GM21423 (cell line): Measurements from ENCODE around the gene SPACA5.
"Not testable (repeated sequence)": the region's sequence is repeated elsewhere in the genome, so short reads cannot be mapped to it uniquely, and the experiment has no call there.

Source experiments
- ATAC-seq: cut with Tn5 transposase; IDR thresholded peaks from one replicate; pipeline ENCODE4 v1.9.1; 2021; ENCODE audit warnings: mild to moderate bottlenecking, moderate library complexity; ENCODE audit not compliant: unreplicated experiment

SPACA5 gene

DNA sequence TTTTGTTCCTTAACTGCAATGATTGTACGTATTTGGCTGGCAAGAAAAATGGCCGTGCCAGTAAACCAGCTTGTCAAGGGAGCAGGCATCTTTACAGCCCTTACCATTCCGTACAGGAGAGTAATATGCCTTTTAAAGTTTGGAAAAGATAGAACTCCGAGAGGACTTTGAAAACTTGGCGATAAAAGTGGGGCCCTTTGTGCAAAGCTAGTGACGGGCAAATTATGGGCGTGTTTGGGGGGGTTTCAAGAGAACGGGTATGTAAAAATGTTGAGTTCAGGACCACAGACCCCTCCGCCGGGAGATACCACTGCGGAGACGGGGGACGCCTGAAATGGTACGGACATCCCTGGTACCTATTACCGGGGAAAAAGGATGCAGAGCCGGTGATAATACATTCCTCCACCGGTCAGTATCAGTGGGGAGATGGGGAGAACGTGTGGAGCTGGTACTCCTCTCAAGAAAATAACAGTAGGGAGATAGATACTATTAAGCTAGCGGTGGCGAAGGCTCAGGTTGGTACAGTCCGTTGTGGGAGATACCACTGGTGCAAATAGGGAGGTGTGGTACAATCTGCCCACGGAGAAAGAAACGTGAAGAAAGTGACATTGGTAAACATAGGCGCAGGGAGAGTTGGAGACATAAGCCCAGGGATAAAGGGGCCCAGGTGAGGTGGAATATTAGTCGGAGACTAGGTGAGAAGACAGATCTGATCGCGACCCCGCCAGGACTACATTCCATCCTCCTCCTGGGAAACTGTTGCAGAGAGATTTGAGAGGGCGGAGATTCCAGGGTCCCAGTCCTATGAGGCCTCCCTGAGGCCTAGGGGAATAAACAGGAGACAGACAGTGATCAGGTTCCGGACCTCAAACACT lies 14.5 kb downstream of the SPACA5 start:
- ATAC-seq: no peak

GRCh38 chrX:48022100-48022499 lies 15.3 kb downstream of the SPACA5 start:
- no peak for ATAC-seq

DNA sequence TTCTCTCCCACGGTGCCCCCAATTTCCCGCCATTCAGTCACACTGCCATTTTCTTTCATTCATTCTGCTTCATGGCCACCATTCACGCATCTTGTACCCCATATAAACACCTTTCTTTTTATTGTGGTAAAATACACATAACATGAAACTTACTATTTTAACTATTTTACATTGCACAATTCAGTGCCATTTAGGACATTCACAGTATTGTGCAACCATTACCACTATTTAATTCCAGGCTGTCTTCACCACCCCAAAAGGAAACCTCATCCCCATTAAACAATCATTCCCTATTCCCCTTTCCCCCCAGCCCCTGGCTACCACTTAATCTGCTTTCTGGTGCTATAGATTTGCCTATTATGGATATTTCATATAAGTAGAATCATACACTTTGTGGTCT lies 15.9 kb downstream of the SPACA5 start:
- no peak for ATAC-seq

- ATAC-seq: no peak
Measured at GRCh38 chrX:48025561-48025960, 18.8 kb downstream of the SPACA5 start.

GRCh38 chrX:48027545-48027944 lies 20.8 kb downstream of the SPACA5 start:
- ATAC-seq: not testable (repeated sequence)

- no peak for ATAC-seq
Measured at GRCh38 chrX:48028091-48028490, 21.3 kb downstream of the SPACA5 start.

DNA sequence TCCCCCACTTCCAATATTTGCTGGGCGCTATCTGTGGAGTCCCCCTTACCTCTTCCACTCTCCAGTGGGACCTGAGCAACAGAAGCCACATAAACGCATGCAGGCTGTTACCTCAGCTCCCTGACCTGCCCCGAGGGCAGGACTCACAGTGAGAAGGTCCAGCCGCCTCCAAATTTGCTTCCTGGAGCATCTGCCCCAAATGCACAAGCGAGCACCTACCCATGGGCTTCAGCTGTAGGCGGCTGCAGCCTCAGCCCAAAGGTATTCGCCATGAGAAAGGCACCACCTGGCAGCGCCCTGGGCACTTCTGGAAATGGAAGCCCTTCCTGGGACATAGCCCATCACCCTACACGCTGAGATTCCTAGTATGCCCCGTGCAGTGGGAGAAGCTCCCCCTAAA lies 23.4 kb downstream of the SPACA5 start:
- no peak for ATAC-seq

- not testable (repeated sequence) for ATAC-seq
Measured at GRCh38 chrX:48030641-48031173, 23.9 kb downstream of the SPACA5 start.

DNA sequence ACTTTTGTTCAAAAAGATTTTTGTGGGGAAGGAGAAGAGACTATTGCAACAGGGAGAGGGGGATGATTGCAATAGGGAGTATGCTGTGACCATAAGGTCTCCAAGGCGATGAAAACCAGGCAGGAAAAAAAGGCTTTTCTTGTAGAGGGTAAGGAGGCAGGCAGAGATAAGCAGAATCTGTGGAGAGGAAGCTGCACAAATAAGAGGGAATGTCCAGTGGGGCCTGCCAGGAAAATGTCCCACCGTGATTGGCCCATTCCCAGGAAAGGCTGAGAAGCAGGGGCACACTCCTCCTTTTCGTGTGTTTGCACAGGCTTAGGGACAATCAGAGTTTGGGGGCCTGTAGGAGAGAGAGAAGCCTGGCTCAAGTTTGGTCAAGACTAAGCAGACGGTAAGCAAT lies 29.1 kb downstream of the SPACA5 start:
- no peak for ATAC-seq

GRCh38 chrX:48043056-48043455 lies 36.3 kb downstream of the SPACA5 start:
- ATAC-seq: no peak

DNA sequence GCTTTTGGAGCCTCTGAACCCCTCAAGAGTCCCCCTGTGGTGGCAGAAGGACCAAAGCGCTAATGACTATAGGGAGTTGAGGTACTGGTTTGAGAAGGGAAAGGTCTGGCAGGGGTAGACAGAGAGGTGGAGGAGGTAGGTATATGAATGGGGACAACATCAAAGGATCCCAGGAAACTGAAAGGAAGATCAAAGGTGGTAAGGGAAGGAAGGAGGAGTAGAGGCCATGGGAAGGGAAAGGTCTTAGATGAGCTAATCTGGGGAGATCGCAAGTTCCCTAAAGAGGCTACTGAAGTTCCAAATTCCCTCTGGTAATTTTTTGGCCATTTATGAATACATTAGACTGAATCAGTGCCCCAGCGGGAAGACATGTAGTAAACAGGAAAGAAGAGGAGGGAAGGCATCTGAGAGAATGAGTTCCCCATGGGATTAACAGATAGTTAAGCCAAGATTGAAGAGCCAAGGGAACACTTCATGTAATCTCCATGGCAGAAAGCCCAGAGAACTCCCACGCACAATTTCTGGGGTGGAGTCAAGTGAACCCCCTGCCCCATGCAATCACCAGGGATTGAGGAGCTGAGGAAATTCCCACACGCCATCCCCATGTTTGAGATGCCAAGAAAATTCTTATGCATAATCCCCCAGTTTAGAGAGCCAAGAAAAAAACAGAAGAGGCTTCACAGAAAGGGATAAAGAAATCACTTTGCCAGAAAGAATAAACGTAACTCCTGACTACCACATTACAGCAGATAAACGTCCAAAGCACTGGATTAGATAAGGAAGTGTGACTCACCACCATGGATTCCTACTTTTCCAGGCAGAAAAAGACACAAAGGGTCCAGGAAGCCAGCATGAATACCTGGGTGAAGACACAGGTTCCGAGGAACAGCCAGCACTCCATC lies 38.9 kb downstream of the SPACA5 start:
- no peak for ATAC-seq

DNA sequence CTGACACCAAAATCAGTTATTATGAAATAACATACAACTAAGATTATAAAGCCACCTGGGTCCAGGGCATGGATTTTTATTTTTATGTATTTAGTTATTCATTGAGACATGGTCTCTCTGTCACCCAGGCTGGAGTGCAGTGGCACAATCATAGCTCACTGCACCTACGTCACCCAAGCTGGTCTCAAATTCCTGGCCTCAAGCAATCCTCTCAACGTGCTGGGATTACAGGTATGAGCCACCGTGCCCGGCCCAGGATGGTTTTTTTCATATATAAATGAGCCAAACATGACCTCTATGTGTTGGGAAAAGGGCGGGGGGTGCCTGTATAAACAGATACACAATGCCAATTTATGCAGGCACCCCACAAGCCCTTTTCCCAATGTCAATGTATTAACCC lies 40.1 kb downstream of the SPACA5 start:
- no peak for ATAC-seq

DNA sequence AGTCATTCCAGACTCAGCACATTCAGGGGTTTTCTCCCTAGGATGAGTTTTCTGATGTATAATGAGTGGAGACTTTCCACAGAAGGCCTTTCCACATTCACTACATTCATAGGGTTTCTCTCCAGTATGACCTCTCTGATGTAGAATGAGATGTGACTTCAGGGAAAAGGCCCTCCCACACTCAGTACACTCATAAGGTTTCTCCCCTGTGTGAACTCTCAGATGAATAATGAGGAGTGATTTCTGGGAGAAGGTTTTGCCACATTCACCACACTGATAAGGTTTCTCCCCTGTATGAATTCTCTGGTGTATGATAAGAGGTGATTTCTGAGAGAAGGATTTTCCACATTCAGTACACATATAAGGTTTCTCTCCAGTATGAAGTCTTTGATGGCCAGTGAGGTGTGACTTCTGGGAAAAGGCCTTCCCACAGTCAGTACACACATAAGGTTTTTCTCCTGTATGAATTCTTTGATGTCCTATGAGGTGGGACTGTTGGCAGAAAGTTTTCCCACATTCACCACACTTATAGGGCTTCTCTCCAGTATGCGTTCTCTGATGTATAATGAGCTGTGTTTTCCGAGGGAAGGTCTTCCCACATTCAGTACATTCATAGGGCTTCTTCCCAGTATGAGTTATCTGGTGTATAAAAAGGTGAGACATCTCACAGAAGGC lies 52.0 kb downstream of the SPACA5 start:
- ATAC-seq: no peak

DNA sequence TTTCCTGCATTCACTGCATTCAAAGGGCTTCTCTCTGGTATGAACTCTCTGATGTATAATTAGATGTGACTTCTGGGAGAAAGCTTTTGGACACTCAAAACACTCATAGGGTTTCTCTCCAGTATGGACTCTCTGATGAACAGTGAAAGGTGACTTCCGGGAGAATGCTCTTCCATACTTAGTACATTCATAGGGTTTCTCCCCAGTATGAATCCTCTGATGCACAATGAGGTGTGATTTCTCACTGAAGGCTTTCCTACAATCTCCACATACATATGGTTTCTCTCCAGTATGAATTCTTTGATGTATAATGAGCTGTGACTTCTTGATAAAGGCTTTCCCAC lies 52.5 kb downstream of the SPACA5 start:
- ATAC-seq: no peak
